Endothelial cell of umbilical vein (primary cell): ENCODE data around the gene RAD51B. TPM values are rescaled to one million over a fixed set of nuclear protein-coding genes. Genes with fewer than 3 reads are reported as not detected.

ENCODE experiments used
- BruUV-seq: library from RNA; stranded (reverse); fragments of 400-500 nt; replicated peaks from 2 replicates; lab custom pipeline; 2021; lab: Mats Ljungman, UMichigan
- CTCF ChIA-PET: fragments of 300-600, 350-600 bp; sonication (Branson Sonifier 250); formaldehyde crosslinking; loops from one replicate; lab custom pipeline; 2021; ENCODE audit warnings: antibody characterized with exemption, inconsistent platforms; lab: Charles Lee
- POLR2A ChIA-PET: fragments of 300-600, 350-600 bp; sonication (Branson Sonifier 250); formaldehyde crosslinking; loops from one replicate; lab custom pipeline; 2021; ENCODE audit warnings: antibody characterized with exemption, inconsistent platforms; lab: Charles Lee
- DNase-seq: peaks from one replicate; pipeline ENCODE4 v3.0.0-alpha.2; 2011; ENCODE audit warnings: low read depth, low spot score
- FAIRE-seq: peaks from 2 replicates; lab custom pipeline; 2011; peaks lifted over from hg19 to GRCh38; lab: Jason Lieb, UNC
- H2AFZ ChIP-seq: 2 replicates; pipeline ENCODE4 v1.6.0; 2012; ENCODE audit warnings: low read depth, low read length, control low read depth, inconsistent platforms
- H3K27ac ChIP-seq: 2 replicates; pipeline ENCODE4 v1.5.1; 2011; ENCODE audit warnings: low read depth, mild to moderate bottlenecking, control low read depth, low read length, moderate library complexity; ENCODE audit not compliant: insufficient read depth
- H3K27me3 ChIP-seq, 2 experiments: 2 replicates each; pipeline versions ENCODE4 v1.6.0 to v1.6.1; 2011; ENCODE audit warnings: low read length in 2 of 2, mixed read lengths in 1 of 2; ENCODE audit not compliant: control insufficient read depth in 2 of 2, insufficient read depth in 2 of 2
- H3K36me3 ChIP-seq, 2 experiments: 2 replicates in 1 of 2; 3 replicates in 1 of 2; pipeline ENCODE4 v1.5.1; 2011; ENCODE audit warnings: low read length in 2 of 2, mild to moderate bottlenecking in 1 of 2, moderate library complexity in 1 of 2; ENCODE audit not compliant: control insufficient read depth in 2 of 2, insufficient read depth in 2 of 2; ENCODE audit errors: extremely low read depth in 1 of 2
- H3K4me1 ChIP-seq: 3 replicates; pipeline ENCODE4 v1.5.1; 2011; ENCODE audit warnings: mild to moderate bottlenecking, low read length; ENCODE audit not compliant: control insufficient read depth, insufficient read depth; ENCODE audit errors: extremely low read depth
- H3K4me2 ChIP-seq: 2 replicates; pipeline ENCODE4 v1.6.1; 2011; ENCODE audit warnings: low read length, control low read depth, mixed read lengths; ENCODE audit not compliant: insufficient read depth
- H3K4me3 ChIP-seq, 3 experiments: fragments of 200-600 bp in 1 of 3; sonication (generic), shearing (Covaris generic) in 1 of 3; replicated peaks in 1 of 3; 2 replicates each; pipeline ENCODE4 v1.5.1; 2011 to 2016; ENCODE audit warnings: control low read depth in 3 of 3, low read length in 3 of 3, mild to moderate bottlenecking in 2 of 3, inconsistent platforms in 1 of 3, low read depth in 1 of 3, moderate library complexity in 1 of 3; ENCODE audit not compliant: insufficient read depth in 1 of 3
- H3K79me2 ChIP-seq: 2 replicates; pipeline ENCODE4 v1.6.0; 2012; ENCODE audit warnings: low read length, inconsistent platforms; ENCODE audit not compliant: control insufficient read depth, insufficient read depth
- H3K9ac ChIP-seq: replicated peaks from 2 replicates; pipeline ENCODE3; 2011; ENCODE audit warnings: low read length, control low read depth; ENCODE audit not compliant: insufficient read depth; ENCODE audit errors: extremely low read depth
- H3K9me1 ChIP-seq: replicated peaks from 3 replicates; pipeline ENCODE4 v1.6.0; 2011; ENCODE audit warnings: mild to moderate bottlenecking, low read length; ENCODE audit not compliant: control insufficient read depth, insufficient read depth; ENCODE audit errors: extremely low read depth
- H3K9me3 ChIP-seq: replicated peaks from 2 replicates; pipeline ENCODE4 v1.5.1; 2012; ENCODE audit warnings: low read length, inconsistent platforms; ENCODE audit not compliant: control insufficient read depth, insufficient read depth
- H4K20me1 ChIP-seq: replicated peaks from 2 replicates; pipeline ENCODE3; 2011; ENCODE audit warnings: mild to moderate bottlenecking, low read length; ENCODE audit not compliant: control insufficient read depth, insufficient read depth; ENCODE audit errors: extremely low read depth
- EZH2 ChIP-seq: IDR thresholded peaks from 2 replicates; pipeline ENCODE4 v1.6.1; 2012; ENCODE audit warnings: borderline replicate concordance, low read depth, mild to moderate bottlenecking, moderate library complexity, low read length, inconsistent platforms; ENCODE audit not compliant: severe bottlenecking
- FOS ChIP-seq: IDR thresholded peaks from 2 replicates; pipeline ENCODE4 v1.6.1; 2011; ENCODE audit warnings: mild to moderate bottlenecking, low read length, moderate library complexity, borderline replicate concordance; ENCODE audit not compliant: insufficient read depth
- GATA2 ChIP-seq: IDR thresholded peaks from 2 replicates; pipeline ENCODE4 v1.7.0; 2011; ENCODE audit warnings: low read depth, mild to moderate bottlenecking, moderate library complexity, mixed read lengths, low read length; ENCODE audit not compliant: insufficient read length, insufficient read depth
- JUN ChIP-seq: IDR thresholded peaks from 2 replicates; pipeline ENCODE4 v1.6.1; 2011; ENCODE audit warnings: borderline replicate concordance, low read depth; ENCODE audit not compliant: insufficient read length, insufficient read depth
- MYC ChIP-seq: IDR thresholded peaks from one replicate; pipeline ENCODE4 v1.6.1; 2011; ENCODE audit warnings: mild to moderate bottlenecking, low read depth, low read length
- POLR2A ChIP-seq: IDR thresholded peaks from 2 replicates; pipeline ENCODE4 v1.6.1; 2012; ENCODE audit warnings: low read depth, mild to moderate bottlenecking, control low read depth, low read length
- POLR2AphosphoS5 ChIP-seq: IDR thresholded peaks from 2 replicates; pipeline ENCODE4 v1.6.1; 2012; ENCODE audit warnings: low read depth, mild to moderate bottlenecking, control low read depth, low read length, moderate library complexity; ENCODE audit not compliant: insufficient read depth
- dilution Hi-C: fragments of 300-500 bp; cut with MboI; formaldehyde crosslinking; loops from one replicate; pipeline ENCODE4 v1.15.0; 2019; ENCODE audit warnings: low sequenced_read_pairs; ENCODE audit not compliant: extremely low pct_ligation_motif_present
- intact Hi-C: fragments of 100-400 bp; cut with micrococcal nuclease; formaldehyde crosslinking; loops from one replicate; pipeline ENCODE4 v1.10.0; 2022
- polyA plus RNA-seq, 4 experiments: library from polyadenylated mRNA; depleted of rRNA in 3 of 4; stranded (reverse) in 3 of 4; unstranded in 1 of 4; fragments of >200 nt; gene quantifications; 2 replicates each; pipeline versions ENCODE4 v1.2.1 to v1.2.3, GENCODE V29; 2011 to 2012; ENCODE audit warnings: missing spikeins in 1 of 4
- total RNA-seq: library from RNA; stranded (reverse); gene quantifications from 2 replicates; pipeline ENCODE4 v1.2.3, GENCODE V29; 2021
- TF ChIP-seq, protein P1 (sequence below), 2 donors: IDR thresholded peaks; 1 replicate in 1 of 2; 2 replicates in 1 of 2; pipeline ENCODE4 v1.5.1; 2011; ENCODE audit warnings: low read length in 2 of 2, mild to moderate bottlenecking in 2 of 2, moderate library complexity in 2 of 2, control low read depth in 1 of 2, inconsistent platforms in 1 of 2, low read depth in 1 of 2; ENCODE audit not compliant: insufficient read depth in 1 of 2; ENCODE audit errors: extremely low read depth in 1 of 2
- TF ChIP-seq, protein P2 (sequence below): IDR thresholded peaks from 2 replicates; pipeline ENCODE4 v1.6.1; 2011; ENCODE audit not compliant: insufficient read depth, insufficient read length

The RAD51B gene
- total and polyA plus RNA-seq, 2 donors (not counting 3 experiments of a cell fraction or from before 2014, with no cell fraction given) = 3.9 to 19.0 TPM

DNA sequence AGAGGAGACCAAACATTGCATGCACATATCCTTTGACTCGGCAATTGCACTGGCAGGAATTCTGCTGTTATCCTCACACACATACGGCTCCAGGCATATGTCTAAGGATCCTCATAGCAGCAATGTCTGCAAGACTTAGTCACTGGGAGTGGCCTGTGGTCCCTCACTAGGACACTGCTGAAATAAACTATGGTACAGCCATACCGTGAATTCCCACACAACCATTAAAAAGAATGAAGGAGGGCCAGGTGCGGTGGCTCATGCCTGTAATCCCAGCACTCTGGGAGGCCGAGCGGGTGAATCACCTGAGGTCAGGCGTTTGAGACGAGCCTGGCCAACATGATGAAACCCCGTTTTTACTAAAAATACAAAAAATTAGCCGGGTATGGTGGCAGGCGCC is 868.2 kb downstream of the RAD51B start:
- Histone ChIP-seq H3K4me1 (peaks cover 26% of the 10 kb centered on the region), H3K27me3 (no peaks in the 10 kb centered on the region), H3K36me3 (no peaks in the 10 kb centered on the region), H3K79me2 (no peaks in the 10 kb centered on the region), H3K9ac (no peak overlapping the region), H3K9me1 (no peaks in the 10 kb centered on the region), H3K9me3 (no peaks in the 10 kb centered on the region), H3K27ac (no peak overlapping the region), H2AFZ (no peak overlapping the region), H3K4me2 (no peak overlapping the region), H4K20me1 (no peaks in the 10 kb centered on the region), H3K4me3 (no peak overlapping the region)
- CTCF ChIA-PET = no interaction called here
- no peak for TF ChIP-seq JUN
- TF ChIP-seq POLR2AphosphoS5 = no peak
- TF ChIP-seq GATA2 = no peak
- TF ChIP-seq, protein P1, sequence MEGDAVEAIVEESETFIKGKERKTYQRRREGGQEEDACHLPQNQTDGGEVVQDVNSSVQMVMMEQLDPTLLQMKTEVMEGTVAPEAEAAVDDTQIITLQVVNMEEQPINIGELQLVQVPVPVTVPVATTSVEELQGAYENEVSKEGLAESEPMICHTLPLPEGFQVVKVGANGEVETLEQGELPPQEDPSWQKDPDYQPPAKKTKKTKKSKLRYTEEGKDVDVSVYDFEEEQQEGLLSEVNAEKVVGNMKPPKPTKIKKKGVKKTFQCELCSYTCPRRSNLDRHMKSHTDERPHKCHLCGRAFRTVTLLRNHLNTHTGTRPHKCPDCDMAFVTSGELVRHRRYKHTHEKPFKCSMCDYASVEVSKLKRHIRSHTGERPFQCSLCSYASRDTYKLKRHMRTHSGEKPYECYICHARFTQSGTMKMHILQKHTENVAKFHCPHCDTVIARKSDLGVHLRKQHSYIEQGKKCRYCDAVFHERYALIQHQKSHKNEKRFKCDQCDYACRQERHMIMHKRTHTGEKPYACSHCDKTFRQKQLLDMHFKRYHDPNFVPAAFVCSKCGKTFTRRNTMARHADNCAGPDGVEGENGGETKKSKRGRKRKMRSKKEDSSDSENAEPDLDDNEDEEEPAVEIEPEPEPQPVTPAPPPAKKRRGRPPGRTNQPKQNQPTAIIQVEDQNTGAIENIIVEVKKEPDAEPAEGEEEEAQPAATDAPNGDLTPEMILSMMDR (IDR thresholded peaks at IDR 0.05; ENCODE audit: extremely low read depth in 1 of 2, insufficient read depth in 1 of 2, low read depth in 1 of 2, low read length in 2 of 2) = no peak
- TF ChIP-seq POLR2A = no peak
- no peak for TF ChIP-seq EZH2
- TF ChIP-seq, protein P2, sequence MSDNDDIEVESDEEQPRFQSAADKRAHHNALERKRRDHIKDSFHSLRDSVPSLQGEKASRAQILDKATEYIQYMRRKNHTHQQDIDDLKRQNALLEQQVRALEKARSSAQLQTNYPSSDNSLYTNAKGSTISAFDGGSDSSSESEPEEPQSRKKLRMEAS = no peak
- TF ChIP-seq MYC = no peak
- no peak for TF ChIP-seq FOS
- no peak for FAIRE-seq
- BruUV-seq = no TSS peak
- POLR2A ChIA-PET = no interaction called here
- DNase-seq = no peak
- dilution Hi-C loops = no loop called here
- intact Hi-C loops = loop anchor here (10.0 kb wide), 1 partner anchor 743 kb away; no protein-coding TSS in a partner anchor
